GM12878 (cell line): ENCODE results near the gene OR10H4. TPM values are rescaled to one million over a fixed set of nuclear protein-coding genes. Genes with fewer than 3 reads are reported as not detected.

ENCODE experiments used
- ATAC-seq: fragments of 200-7000 bp; cut with Tn5 transposase; 3 replicates; pipeline ENCODE4 v1.9.1; 2020; ENCODE audit warnings: mild to moderate bottlenecking, moderate library complexity
- BruUV-seq: library from RNA; stranded (reverse); fragments of 400-500 nt; replicated peaks from 2 replicates; lab custom pipeline; 2021; lab: Mats Ljungman, UMichigan
- CTCF ChIA-PET: fragments of 300-600 bp; sonication (Branson Sonifier 250); formaldehyde crosslinking; extraction: SDS; loops from one replicate; lab custom pipeline; 2021; ENCODE audit warnings: inconsistent platforms; lab: Yijun Ruan, JAX
- POLR2A ChIA-PET: fragments of 350-600 bp; formaldehyde crosslinking; extraction: SDS; loops from one replicate; lab custom pipeline; 2021; ENCODE audit warnings: inconsistent platforms; lab: Charles Lee
- RAD21 ChIA-PET: fragments of 300-600 bp; sonication (Branson Sonifier 250); formaldehyde crosslinking; loops from one replicate; lab custom pipeline; 2023; ENCODE audit warnings: antibody characterized with exemption; ENCODE audit not compliant: unreplicated experiment; lab: Charles Lee
- SMC1A ChIA-PET: fragments of 300-600 bp; sonication (Branson Sonifier 250); formaldehyde crosslinking; loops from one replicate; lab custom pipeline; 2023; ENCODE audit not compliant: unreplicated experiment, uncharacterized antibody; lab: Charles Lee
- DNase-seq: peaks from one replicate; pipeline ENCODE4 v3.0.0-alpha.2; 2011; ENCODE audit warnings: low read depth, low spot score
- FAIRE-seq: peaks from 3 replicates; lab custom pipeline; 2011; peaks lifted over from hg19 to GRCh38; lab: Jason Lieb, UNC
- H2AFZ ChIP-seq: 2 replicates; pipeline ENCODE4 v1.6.0; 2011; ENCODE audit warnings: low read depth, low read length, control low read depth; ENCODE audit not compliant: control insufficient read depth
- H3K27ac ChIP-seq: 2 replicates; pipeline ENCODE4 v1.5.1; 2011; ENCODE audit warnings: control low read depth; ENCODE audit not compliant: control insufficient read depth, insufficient read depth
- H3K27me3 ChIP-seq, 2 experiments: replicated peaks in 1 of 2; 2 replicates each; pipeline versions ENCODE4 v1.6.0 to v1.6.1; 2011; ENCODE audit warnings: low read length in 1 of 2; ENCODE audit not compliant: control insufficient read depth in 2 of 2, insufficient read depth in 2 of 2
- H3K36me3 ChIP-seq, 2 experiments: 2 replicates each; pipeline ENCODE4 v1.5.1; 2011; ENCODE audit warnings: low read length in 1 of 2; ENCODE audit not compliant: control insufficient read depth in 2 of 2, insufficient read depth in 2 of 2
- H3K4me1 ChIP-seq: 2 replicates; pipeline ENCODE4 v1.6.1; 2011; ENCODE audit warnings: mild to moderate bottlenecking, low read length, moderate library complexity, mixed read lengths; ENCODE audit not compliant: control insufficient read depth, insufficient read depth
- H3K4me2 ChIP-seq: 2 replicates; pipeline ENCODE4 v1.6.0; 2011; ENCODE audit warnings: control low read depth; ENCODE audit not compliant: control insufficient read depth, insufficient read depth
- H3K4me3 ChIP-seq: fragments of 200-600 bp; sonication (generic); 2 replicates; pipeline ENCODE4 v1.5.1; 2016
- H3K79me2 ChIP-seq: 2 replicates; pipeline ENCODE4 v1.6.0; 2011; ENCODE audit warnings: low read length; ENCODE audit not compliant: control insufficient read depth, insufficient read depth
- H3K9ac ChIP-seq: 2 replicates; pipeline ENCODE4 v1.8.0; 2011; ENCODE audit warnings: low read length, control low read depth, mixed read lengths; ENCODE audit not compliant: control insufficient read depth, insufficient read depth
- H3K9me3 ChIP-seq: replicated peaks from 3 replicates; pipeline ENCODE4 v1.5.1; 2011; ENCODE audit warnings: mild to moderate bottlenecking, low read length; ENCODE audit not compliant: control insufficient read depth, insufficient read depth
- H4K20me1 ChIP-seq: 2 replicates; pipeline ENCODE4 v1.6.0; 2011; ENCODE audit not compliant: control insufficient read depth, insufficient read depth
- BCL3 ChIP-seq: IDR thresholded peaks from 2 replicates; pipeline ENCODE4 v1.6.1; 2011; ENCODE audit warnings: borderline replicate concordance, low read depth, mild to moderate bottlenecking, moderate library complexity, low read length; ENCODE audit not compliant: insufficient read depth, poor library complexity, severe bottlenecking
- BRCA1 ChIP-seq: IDR thresholded peaks from 2 replicates; pipeline ENCODE4 v1.6.1; 2011; ENCODE audit warnings: low read depth, low read length, improper control_type of control experiment
- FOS ChIP-seq: IDR thresholded peaks from 3 replicates; pipeline ENCODE4 v1.6.1; 2011; ENCODE audit warnings: borderline replicate concordance; ENCODE audit not compliant: insufficient read length; ENCODE audit errors: extremely low read depth
- FOXK2 ChIP-seq: fragments of 450-650 bp; IDR thresholded peaks from 2 replicates; pipeline ENCODE4 v1.6.1; 2017; ENCODE audit warnings: mild to moderate bottlenecking, moderate library complexity
- FOXM1 ChIP-seq: IDR thresholded peaks from 2 replicates; pipeline ENCODE4 v1.6.1; 2012; ENCODE audit warnings: low read depth, mild to moderate bottlenecking, inconsistent platforms, low read length, moderate library complexity
- KLF5 ChIP-seq: fragments of 450-650 bp; IDR thresholded peaks from 2 replicates; pipeline ENCODE4 v1.6.1; 2014; ENCODE audit warnings: mild to moderate bottlenecking; ENCODE audit not compliant: partially characterized antibody
- MEF2B ChIP-seq: fragments of 450-650 bp; IDR thresholded peaks from 2 replicates; pipeline ENCODE4 v1.6.1; 2018; ENCODE audit warnings: mild to moderate bottlenecking, moderate library complexity; ENCODE audit not compliant: partially characterized antibody, poor library complexity, severe bottlenecking
- MYC ChIP-seq: IDR thresholded peaks from 2 replicates; pipeline ENCODE4 v1.6.1; 2011; ENCODE audit warnings: mild to moderate bottlenecking, low read length, moderate library complexity, inconsistent platforms; ENCODE audit not compliant: insufficient read depth, insufficient replicate concordance, insufficient read length, severe bottlenecking
- PBX3 ChIP-seq: IDR thresholded peaks from 2 replicates; pipeline ENCODE4 v1.6.1; 2011; ENCODE audit warnings: mild to moderate bottlenecking, low read depth, low read length, moderate library complexity; ENCODE audit not compliant: insufficient replicate concordance
- SP1 ChIP-seq: IDR thresholded peaks from one replicate; pipeline ENCODE4 v1.6.1; 2011; ENCODE audit warnings: low read depth, low read length
- TCF7 ChIP-seq: IDR thresholded peaks from 2 replicates; pipeline ENCODE4 v1.6.1; 2014; ENCODE audit warnings: antibody characterized with exemption, borderline replicate concordance
- ZBTB33 ChIP-seq: fragments of 450-650 bp; IDR thresholded peaks from 2 replicates; pipeline ENCODE4 v1.6.1; 2017; ENCODE audit warnings: mild to moderate bottlenecking
- ZNF207 ChIP-seq: fragments of 450-650 bp; IDR thresholded peaks from 2 replicates; pipeline ENCODE4 v1.6.1; 2014; ENCODE audit warnings: antibody characterized with exemption, mild to moderate bottlenecking, borderline replicate concordance
- ZNF217 ChIP-seq: fragments of 450-650 bp; IDR thresholded peaks from 2 replicates; pipeline ENCODE4 v1.6.1; 2017; ENCODE audit warnings: antibody characterized with exemption, mild to moderate bottlenecking
- WGBS: methylation state at CpG from one replicate; pipeline ENCODE4 v1.1.6; 2016; ENCODE audit warnings: low lambda C conversion rate; ENCODE audit not compliant: insufficient replicate concordance, insufficient coverage; ENCODE audit errors: missing lambda C conversion rate; 5-methylcytosine and 5-hydroxymethylcytosine counted together
- in situ Hi-C: fragments of 300-500 bp; cut with MboI; formaldehyde crosslinking; loops from 9 replicates; pipeline ENCODE4 v1.14.3; 2018; ENCODE audit warnings: mixed read lengths
- intact Hi-C: fragments of 100-400 bp; cut with micrococcal nuclease; formaldehyde crosslinking; loops from one replicate; pipeline ENCODE4 v1.14.2; 2022; ENCODE audit not compliant: unreplicated experiment
- polyA plus RNA-seq, 11 experiments: library from polyadenylated mRNA; depleted of rRNA in 4 of 11; unstranded in 6 of 11; stranded (reverse) in 5 of 11; fragments of >200 nt; fragmentation: Nextera tagmentation in 4 of 11; fragmentation: Illumina TruSeq in 1 of 11; extraction: Ambion mirVana in 4 of 11; extraction: Trizol in 1 of 11; gene quantifications; 1 replicate in 1 of 11; 2 replicates in 10 of 11; pipeline versions ENCODE4 v1.2.1 to v1.2.3, GENCODE V29; 2011 to 2016; ENCODE audit warnings: inconsistent platforms in 2 of 11, missing spikeins in 2 of 11, low read depth in 1 of 11
- total RNA-seq, 4 experiments: library from RNA; depleted of rRNA in 3 of 4; stranded (reverse); fragments of >200 nt in 3 of 4; fragmentation: Illumina TruSeq in 1 of 4; extraction: Trizol in 1 of 4; gene quantifications; 2 replicates each; pipeline versions ENCODE4 v1.2.1 to v1.2.3, GENCODE V29; 2013 to 2021
- TF ChIP-seq, protein P1 (sequence below): fragments of 450-650 bp; IDR thresholded peaks from 2 replicates; pipeline ENCODE4 v1.6.1; 2017; ENCODE audit warnings: mild to moderate bottlenecking, moderate library complexity

The OR10H4 gene
- total and polyA plus RNA-seq, 10 of the 15 experiments (the other 5 are each of a cell fraction or from before 2014, with no cell fraction given), result not detected

DNA sequence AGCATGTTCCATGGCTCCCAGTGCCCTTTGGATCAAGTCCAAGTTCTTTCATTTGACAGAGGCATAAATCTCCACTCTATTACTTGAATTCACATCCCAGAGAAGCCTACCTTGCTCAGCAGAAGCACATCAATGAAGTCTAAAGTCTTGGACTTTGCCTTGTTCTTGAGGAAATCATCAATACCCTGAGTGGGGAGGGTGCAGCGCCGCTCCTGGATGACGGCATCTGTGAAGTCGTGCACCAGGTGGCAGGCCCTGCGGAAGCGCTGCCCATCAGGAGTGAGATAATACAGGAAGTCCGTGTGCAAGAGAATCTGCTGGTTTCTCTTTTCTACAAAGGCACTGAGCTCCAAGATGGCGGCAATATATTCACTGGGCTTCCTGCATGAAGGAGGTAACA, 25.1 kb upstream of the OR10H4 start:
- ChIA-PET POLR2A (no interaction called here), RAD21 (no interaction called here), SMC1A (no interaction called here), CTCF (no interaction called here)
- Histone ChIP-seq H2AFZ (no peak overlapping the region), H3K79me2 (no peaks in the 10 kb centered on the region), H3K36me3 (no peaks in the 10 kb centered on the region), H3K9ac (no peak overlapping the region), H3K27ac (no peak overlapping the region), H3K4me3 (no peak overlapping the region), H4K20me1 (no peaks in the 10 kb centered on the region), H3K4me2 (no peak overlapping the region), H3K4me1 (no peaks in the 10 kb centered on the region), H3K27me3 (no peaks in the 10 kb centered on the region; a peak in 1 of 4 replicates), H3K9me3 (no peaks in the 10 kb centered on the region)
- no peak for FAIRE-seq
- no peak for DNase-seq
- ATAC-seq, result no peak
- in situ Hi-C loops (no loop called here), intact Hi-C loops (no loop called here)
- TF ChIP-seq BRCA1 (no peak), ZNF217 (no peak), ZNF207 (no peak), ZBTB33 (no peak), BCL3 (no peak), KLF5 (no peak), FOS (no peak), MYC (no peak), FOXM1 (no peak), TCF7 (no peak), MEF2B (no peak), SP1 (no peak), PBX3 (no peak), FOXK2 (no peak)
- TF ChIP-seq, protein P1, sequence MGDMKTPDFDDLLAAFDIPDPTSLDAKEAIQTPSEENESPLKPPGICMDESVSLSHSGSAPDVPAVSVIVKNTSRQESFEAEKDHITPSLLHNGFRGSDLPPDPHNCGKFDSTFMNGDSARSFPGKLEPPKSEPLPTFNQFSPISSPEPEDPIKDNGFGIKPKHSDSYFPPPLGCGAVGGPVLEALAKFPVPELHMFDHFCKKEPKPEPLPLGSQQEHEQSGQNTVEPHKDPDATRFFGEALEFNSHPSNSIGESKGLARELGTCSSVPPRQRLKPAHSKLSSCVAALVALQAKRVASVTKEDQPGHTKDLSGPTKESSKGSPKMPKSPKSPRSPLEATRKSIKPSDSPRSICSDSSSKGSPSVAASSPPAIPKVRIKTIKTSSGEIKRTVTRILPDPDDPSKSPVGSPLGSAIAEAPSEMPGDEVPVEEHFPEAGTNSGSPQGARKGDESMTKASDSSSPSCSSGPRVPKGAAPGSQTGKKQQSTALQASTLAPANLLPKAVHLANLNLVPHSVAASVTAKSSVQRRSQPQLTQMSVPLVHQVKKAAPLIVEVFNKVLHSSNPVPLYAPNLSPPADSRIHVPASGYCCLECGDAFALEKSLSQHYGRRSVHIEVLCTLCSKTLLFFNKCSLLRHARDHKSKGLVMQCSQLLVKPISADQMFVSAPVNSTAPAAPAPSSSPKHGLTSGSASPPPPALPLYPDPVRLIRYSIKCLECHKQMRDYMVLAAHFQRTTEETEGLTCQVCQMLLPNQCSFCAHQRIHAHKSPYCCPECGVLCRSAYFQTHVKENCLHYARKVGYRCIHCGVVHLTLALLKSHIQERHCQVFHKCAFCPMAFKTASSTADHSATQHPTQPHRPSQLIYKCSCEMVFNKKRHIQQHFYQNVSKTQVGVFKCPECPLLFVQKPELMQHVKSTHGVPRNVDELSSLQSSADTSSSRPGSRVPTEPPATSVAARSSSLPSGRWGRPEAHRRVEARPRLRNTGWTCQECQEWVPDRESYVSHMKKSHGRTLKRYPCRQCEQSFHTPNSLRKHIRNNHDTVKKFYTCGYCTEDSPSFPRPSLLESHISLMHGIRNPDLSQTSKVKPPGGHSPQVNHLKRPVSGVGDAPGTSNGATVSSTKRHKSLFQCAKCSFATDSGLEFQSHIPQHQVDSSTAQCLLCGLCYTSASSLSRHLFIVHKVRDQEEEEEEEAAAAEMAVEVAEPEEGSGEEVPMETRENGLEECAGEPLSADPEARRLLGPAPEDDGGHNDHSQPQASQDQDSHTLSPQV, result no peak
- WGBS, result 44% methylated on average over 8 of the region's 8 CpGs
- no TSS peak for BruUV-seq
